Stimulated activated CD4-positive, alpha-beta T cell treated with anti-CD3 and anti-CD28 coated beads, Interleukin-15, amount 100 ng/mL, for 24 hours (primary cell): ENCODE measurements around the gene CDH4.

Source experiments
- DNase-seq: peaks from one replicate; pipeline ENCODE4 v3.0.0-alpha.2; 2020

The CDH4 gene

GRCh38 chr20:61879694-61880093, 627.6 kb downstream of the CDH4 start:
- DNase-seq, result no peak

GRCh38 chr20:61880706-61881105, 628.6 kb downstream of the CDH4 start:
- DNase-seq, result no peak

- no peak for DNase-seq
Observed at GRCh38 chr20:61881416-61881815, 629.4 kb downstream of the CDH4 start.

- DNase-seq, result no peak
Observed at GRCh38 chr20:61881861-61882260, 629.8 kb downstream of the CDH4 start.

- no peak for DNase-seq
Observed at GRCh38 chr20:61882716-61883615, 630.9 kb downstream of the CDH4 start.

GRCh38 chr20:61883857-61884393, 631.9 kb downstream of the CDH4 start:
- no peak for DNase-seq

- DNase-seq, result no peak
Observed at GRCh38 chr20:61884571-61885389, 632.7 kb downstream of the CDH4 start.

GRCh38 chr20:61885759-61886715, 634.0 kb downstream of the CDH4 start:
- DNase-seq, result no peak

- DNase-seq, result peak; percentile 61
Observed at GRCh38 chr20:61886721-61887595, 634.9 kb downstream of the CDH4 start.

GRCh38 chr20:61887596-61888093, 635.6 kb downstream of the CDH4 start:
- no peak for DNase-seq

GRCh38 chr20:61888101-61888865, 636.2 kb downstream of the CDH4 start:
- DNase-seq, result no peak

GRCh38 chr20:61889659-61890058, 637.6 kb downstream of the CDH4 start:
- no peak for DNase-seq

GRCh38 chr20:61890210-61890609, 638.1 kb downstream of the CDH4 start:
- DNase-seq, result no peak

- no peak for DNase-seq
Observed at GRCh38 chr20:61891476-61891875, 639.4 kb downstream of the CDH4 start.

- no peak for DNase-seq
Observed at GRCh38 chr20:61891916-61892649, 640.0 kb downstream of the CDH4 start.

GRCh38 chr20:61895016-61895415, 643.0 kb downstream of the CDH4 start:
- no peak for DNase-seq

GRCh38 chr20:61895686-61896057, 643.6 kb downstream of the CDH4 start:
- no peak for DNase-seq

GRCh38 chr20:61896058-61896961, 644.2 kb downstream of the CDH4 start:
- DNase-seq, result peak; percentile 45
